Adrenal gland (tissue), 5 donors: ENCODE results near the gene C9orf50.

Experiments
- POLR2A ChIP-seq, 2 donors: fragments of 450-650 bp; IDR thresholded peaks; one replicate each; pipeline ENCODE4 v1.6.1; 2017; ENCODE audit warnings: antibody characterized with exemption in 2 of 2, mild to moderate bottlenecking in 2 of 2, moderate library complexity in 1 of 2
- TF ChIP-seq, protein P1 (sequence below), 6 experiments: fragments of 450-650 bp in 4 of 6; fragments of 200-600 bp in 2 of 6; sonication (generic) in 1 of 6; IDR thresholded peaks; 1 replicate in 5 of 6; 2 replicates in 1 of 6; pipeline versions ENCODE4 v1.5.1 to v1.8.0; 2016 to 2021; ENCODE audit warnings: antibody characterized with exemption in 6 of 6, mild to moderate bottlenecking in 2 of 6, moderate library complexity in 1 of 6
- donor health status: DM: no; HTN: no; CAD: no.

DNA sequence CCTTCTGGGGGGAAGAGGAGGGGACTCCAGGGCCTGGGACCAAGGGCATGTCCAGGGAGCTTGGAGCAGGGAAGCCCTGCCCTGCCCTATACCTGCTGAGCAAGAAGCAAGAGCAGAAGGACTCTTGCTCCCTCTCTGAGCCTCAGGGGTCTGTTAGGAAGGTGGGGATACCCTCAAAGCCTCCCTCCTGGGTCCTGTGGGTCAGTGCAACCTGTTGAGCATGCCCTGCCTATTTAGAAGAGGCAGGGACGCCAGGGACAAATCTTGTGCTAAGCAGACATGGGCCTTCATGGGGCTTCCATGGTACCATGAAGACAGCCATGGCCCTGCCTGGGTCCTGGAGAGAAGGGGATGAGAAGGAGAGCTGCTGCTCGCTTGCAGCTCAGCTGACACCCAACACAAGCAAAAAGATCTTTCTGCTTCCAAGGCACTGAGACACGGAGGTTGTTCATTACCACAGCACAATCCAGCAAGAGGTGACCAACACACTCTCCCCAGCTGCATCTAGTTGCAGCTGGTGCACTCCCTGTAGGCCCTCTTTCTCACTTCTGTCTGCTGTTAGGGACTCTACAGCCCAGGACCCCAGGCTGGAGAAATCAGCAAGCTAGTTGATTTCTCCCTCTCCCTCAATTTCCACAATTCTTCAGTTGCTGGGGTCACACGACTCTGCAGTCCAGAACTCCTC is 39.3 kb downstream of the C9orf50 start:
- TF ChIP-seq, protein P1, sequence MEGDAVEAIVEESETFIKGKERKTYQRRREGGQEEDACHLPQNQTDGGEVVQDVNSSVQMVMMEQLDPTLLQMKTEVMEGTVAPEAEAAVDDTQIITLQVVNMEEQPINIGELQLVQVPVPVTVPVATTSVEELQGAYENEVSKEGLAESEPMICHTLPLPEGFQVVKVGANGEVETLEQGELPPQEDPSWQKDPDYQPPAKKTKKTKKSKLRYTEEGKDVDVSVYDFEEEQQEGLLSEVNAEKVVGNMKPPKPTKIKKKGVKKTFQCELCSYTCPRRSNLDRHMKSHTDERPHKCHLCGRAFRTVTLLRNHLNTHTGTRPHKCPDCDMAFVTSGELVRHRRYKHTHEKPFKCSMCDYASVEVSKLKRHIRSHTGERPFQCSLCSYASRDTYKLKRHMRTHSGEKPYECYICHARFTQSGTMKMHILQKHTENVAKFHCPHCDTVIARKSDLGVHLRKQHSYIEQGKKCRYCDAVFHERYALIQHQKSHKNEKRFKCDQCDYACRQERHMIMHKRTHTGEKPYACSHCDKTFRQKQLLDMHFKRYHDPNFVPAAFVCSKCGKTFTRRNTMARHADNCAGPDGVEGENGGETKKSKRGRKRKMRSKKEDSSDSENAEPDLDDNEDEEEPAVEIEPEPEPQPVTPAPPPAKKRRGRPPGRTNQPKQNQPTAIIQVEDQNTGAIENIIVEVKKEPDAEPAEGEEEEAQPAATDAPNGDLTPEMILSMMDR (IDR thresholded peaks at IDR 0.05): no peak
- no peak for TF ChIP-seq POLR2A (IDR thresholded peaks at IDR 0.05)
